Stimulated activated CD4-positive, alpha-beta T cell treated with anti-CD3 and anti-CD28 coated beads, TNF-alpha, amount 100 ng/mL, for 24 hours (primary cell): ENCODE measurements around the gene IQSEC3.
"Not testable (repeated sequence)": the region's sequence is repeated elsewhere in the genome, so short reads cannot be mapped to it uniquely, and the experiment has no call there.

Experiments
- DNase-seq, 3 experiments: peaks; one replicate each; pipeline ENCODE4 v3.0.0-alpha.2; 2020; ENCODE audit warnings: low read depth in 3 of 3

The IQSEC3 gene

GRCh38 chr12:111699-112493, 45.3 kb downstream of the IQSEC3 start:
- DNase-seq = no peak

- DNase-seq = no peak
Measured at GRCh38 chr12:113347-113746, 46.8 kb downstream of the IQSEC3 start.

GRCh38 chr12:114626-115211, 48.2 kb downstream of the IQSEC3 start:
- no peak for DNase-seq

GRCh38 chr12:115518-115917, 49.0 kb downstream of the IQSEC3 start:
- DNase-seq = no peak

GRCh38 chr12:115960-116915, 49.7 kb downstream of the IQSEC3 start:
- no peak for DNase-seq

- no peak for DNase-seq
Measured at GRCh38 chr12:117311-117710, 50.7 kb downstream of the IQSEC3 start.

- no peak for DNase-seq
Measured at GRCh38 chr12:117816-118345, 51.3 kb downstream of the IQSEC3 start.

- no peak for DNase-seq
Measured at GRCh38 chr12:118591-118990, 52.0 kb downstream of the IQSEC3 start.

GRCh38 chr12:120951-121350, 54.4 kb downstream of the IQSEC3 start:
- no peak for DNase-seq

GRCh38 chr12:121647-122046, 55.1 kb downstream of the IQSEC3 start:
- DNase-seq = no peak

- DNase-seq = no peak
Measured at GRCh38 chr12:125075-125474, 58.5 kb downstream of the IQSEC3 start.

GRCh38 chr12:125566-125965, 59.0 kb downstream of the IQSEC3 start:
- DNase-seq = no peak

- no peak for DNase-seq
Measured at GRCh38 chr12:128079-128478, 61.5 kb downstream of the IQSEC3 start.

GRCh38 chr12:129001-129400, 62.4 kb downstream of the IQSEC3 start:
- no peak for DNase-seq

- DNase-seq = no peak
Measured at GRCh38 chr12:130519-130918, 64.0 kb downstream of the IQSEC3 start.

GRCh38 chr12:131008-131407, 64.4 kb downstream of the IQSEC3 start:
- no peak for DNase-seq

GRCh38 chr12:131732-132495, 65.3 kb downstream of the IQSEC3 start:
- no peak for DNase-seq

GRCh38 chr12:133616-134232, 67.2 kb downstream of the IQSEC3 start:
- not testable (repeated sequence) for DNase-seq

- DNase-seq = no peak
Measured at GRCh38 chr12:135138-135537, 68.6 kb downstream of the IQSEC3 start.

- no peak for DNase-seq
Measured at GRCh38 chr12:138171-138897, 71.8 kb downstream of the IQSEC3 start.
